CD4-positive, alpha-beta T cell (primary cell): Measurements from ENCODE around the gene BTBD19. TPM values are rescaled to one million over a fixed set of nuclear protein-coding genes. Genes with fewer than 3 reads are reported as not detected.
A peak's percentile ranks its signal among the peaks of the same experiment; 100 is the strongest.

Experiments
- ATAC-seq: fragments of 200-7000 bp; cut with Tn5 transposase; one replicate; pipeline ENCODE4 v1.10.0; 2022; ENCODE audit warnings: mild to moderate bottlenecking; ENCODE audit not compliant: poor library complexity
- CTCF ChIA-PET: fragments of 350-600 bp; sonication (Branson Sonifier 250); formaldehyde crosslinking; loops from one replicate; lab custom pipeline; 2021; ENCODE audit warnings: antibody characterized with exemption, inconsistent platforms; lab: Charles Lee
- POLR2A ChIA-PET: fragments of 350-600 bp; sonication (Branson Sonifier 250); formaldehyde crosslinking; loops from one replicate; lab custom pipeline; 2021; ENCODE audit warnings: antibody characterized with exemption, inconsistent platforms; lab: Charles Lee
- DNase-seq, 14 experiments: peaks; one replicate each; pipeline ENCODE4 v3.0.0-alpha.2; 2013 to 2020; ENCODE audit warnings: mixed read lengths in 2 of 14
- H3K27ac ChIP-seq, 2 donors: one replicate each; pipeline versions ENCODE4 v1.5.1 to v1.7.0; 2013; ENCODE audit warnings: low read length in 2 of 2, low read depth in 1 of 2, mild to moderate bottlenecking in 1 of 2
- H3K27me3 ChIP-seq, 2 experiments: 1 replicate in 1 of 2; 2 replicates in 1 of 2; pipeline versions ENCODE4 v1.6.1 to v1.7.0; 2013; ENCODE audit warnings: low read length in 2 of 2, control low read depth in 1 of 2, mild to moderate bottlenecking in 1 of 2, moderate library complexity in 1 of 2; ENCODE audit not compliant: insufficient read depth in 2 of 2, control insufficient read depth in 1 of 2
- H3K36me3 ChIP-seq: one replicate; pipeline ENCODE4 v1.6.1; 2013; ENCODE audit warnings: low read length, control low read depth; ENCODE audit not compliant: insufficient read depth
- H3K4me1 ChIP-seq: one replicate; pipeline ENCODE4 v1.6.1; 2013; ENCODE audit warnings: low read length, control low read depth; ENCODE audit not compliant: insufficient read depth
- H3K4me3 ChIP-seq: one replicate; pipeline ENCODE4 v1.5.1; 2013; ENCODE audit warnings: mild to moderate bottlenecking, low read length, moderate library complexity
- H3K9me3 ChIP-seq, 2 experiments: 1 replicate in 1 of 2; 2 replicates in 1 of 2; pipeline versions ENCODE4 v1.6.1 to v1.7.0; 2013; ENCODE audit warnings: low read length in 2 of 2, mild to moderate bottlenecking in 2 of 2, control low read depth in 1 of 2, moderate library complexity in 1 of 2; ENCODE audit not compliant: control insufficient read depth in 1 of 2, insufficient read depth in 1 of 2
- H3K27ac Mint-ChIP-seq: one replicate; pipeline ENCODE4 v1.8.0; 2020; ENCODE audit warnings: mixed read lengths
- H3K27me3 Mint-ChIP-seq: one replicate; pipeline ENCODE4 v1.8.0; 2021; ENCODE audit warnings: mixed read lengths
- H3K36me3 Mint-ChIP-seq: one replicate; pipeline ENCODE4 v1.8.0; 2021; ENCODE audit warnings: low read depth, mixed read lengths
- H3K4me1 Mint-ChIP-seq: one replicate; pipeline ENCODE4 v1.8.0; 2021; ENCODE audit warnings: low read depth, mixed read lengths
- H3K4me3 Mint-ChIP-seq: one replicate; pipeline ENCODE4 v1.8.0; 2020; ENCODE audit warnings: mild to moderate bottlenecking, mixed read lengths
- H3K9me3 Mint-ChIP-seq: one replicate; pipeline ENCODE4 v1.8.0; 2020; ENCODE audit warnings: mixed read lengths
- intact Hi-C, 2 experiments: fragments of 100-400 bp; cut with DNase I in 1 of 2; cut with micrococcal nuclease in 1 of 2; formaldehyde crosslinking; loops; one replicate each; pipeline versions ENCODE4 v1.15.1 to v1.9.0; 2023 to 2025; cut with DNase I, micrococcal nuclease
- total RNA-seq, 174 experiments: library from RNA in 2 of 174; stranded (reverse) in 2 of 174; gene quantifications; one replicate each; pipeline ENCODE4 v1.2.3 and lab custom pipeline; 2021 to 2026
- TF ChIP-seq, protein P1 (sequence below): fragments of 200-600 bp; IDR thresholded peaks from one replicate; pipeline ENCODE4 v1.8.0; 2022; ENCODE audit warnings: antibody characterized with exemption, mild to moderate bottlenecking

The BTBD19 gene
- total RNA-seq, 2 experiments from 2014 or later = 35.9 to 36.5 TPM

DNA sequence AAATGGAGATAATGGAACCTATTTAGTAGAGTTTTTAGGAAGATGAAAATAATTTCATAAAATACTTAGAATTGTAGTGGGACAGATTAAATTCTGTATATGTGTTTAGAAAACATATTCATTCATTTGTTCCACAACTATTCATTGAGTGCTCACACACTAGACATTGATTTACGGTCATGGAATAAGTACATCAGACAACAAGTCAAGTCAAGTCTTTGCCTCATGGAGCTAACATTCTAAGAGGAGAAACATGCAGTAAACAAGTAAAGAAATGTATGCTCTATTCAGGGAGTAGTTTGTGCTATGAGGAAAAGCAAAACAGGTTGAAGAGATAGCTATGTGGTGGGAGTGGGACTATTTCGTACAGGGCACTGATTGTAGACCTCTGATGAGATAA lies 9.0 kb downstream of the BTBD19 start:
- no peaks in the 10 kb centered on the region for H3K9me3 ChIP-seq
- Mint-ChIP-seq H3K4me3 (peak overlapping the region; percentile 78), H3K4me1 (peaks cover 56% of the 10 kb centered on the region), H3K27ac (peak overlapping the region; percentile 100), H3K27me3 (no peaks in the 10 kb centered on the region), H3K36me3 (peaks cover 5% of the 10 kb centered on the region), H3K9me3 (no peaks in the 10 kb centered on the region)
- no peak overlapping the region for H3K27ac ChIP-seq
- no peak overlapping the region for H3K4me3 ChIP-seq
- no peaks in the 10 kb centered on the region for H3K27me3 ChIP-seq
- no peak for ATAC-seq
- no peaks in the 10 kb centered on the region for H3K36me3 ChIP-seq
- TF ChIP-seq, protein P1, sequence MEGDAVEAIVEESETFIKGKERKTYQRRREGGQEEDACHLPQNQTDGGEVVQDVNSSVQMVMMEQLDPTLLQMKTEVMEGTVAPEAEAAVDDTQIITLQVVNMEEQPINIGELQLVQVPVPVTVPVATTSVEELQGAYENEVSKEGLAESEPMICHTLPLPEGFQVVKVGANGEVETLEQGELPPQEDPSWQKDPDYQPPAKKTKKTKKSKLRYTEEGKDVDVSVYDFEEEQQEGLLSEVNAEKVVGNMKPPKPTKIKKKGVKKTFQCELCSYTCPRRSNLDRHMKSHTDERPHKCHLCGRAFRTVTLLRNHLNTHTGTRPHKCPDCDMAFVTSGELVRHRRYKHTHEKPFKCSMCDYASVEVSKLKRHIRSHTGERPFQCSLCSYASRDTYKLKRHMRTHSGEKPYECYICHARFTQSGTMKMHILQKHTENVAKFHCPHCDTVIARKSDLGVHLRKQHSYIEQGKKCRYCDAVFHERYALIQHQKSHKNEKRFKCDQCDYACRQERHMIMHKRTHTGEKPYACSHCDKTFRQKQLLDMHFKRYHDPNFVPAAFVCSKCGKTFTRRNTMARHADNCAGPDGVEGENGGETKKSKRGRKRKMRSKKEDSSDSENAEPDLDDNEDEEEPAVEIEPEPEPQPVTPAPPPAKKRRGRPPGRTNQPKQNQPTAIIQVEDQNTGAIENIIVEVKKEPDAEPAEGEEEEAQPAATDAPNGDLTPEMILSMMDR = no peak
- ChIA-PET CTCF (interaction anchor here (0.8 to 6.7 kb wide), 3 partner anchors 9 to 24 kb away, joined by 3 to 57 read pairs (median 49); partner anchors contain the start of genes BTBD19, DYNLT4 and PLK3), POLR2A (interaction anchor here (1.0 to 12.2 kb wide), 5 partner anchors 13 to 194 kb away, joined by 3 to 599 read pairs (median 28); partner anchors contain the start of genes BTBD19, DYNLT4, HECTD3 and PLK3)
- intact Hi-C loops = no loop called here
- H3K4me1 ChIP-seq = peaks cover 53% of the 10 kb centered on the region
- DNase-seq = no peak

DNA sequence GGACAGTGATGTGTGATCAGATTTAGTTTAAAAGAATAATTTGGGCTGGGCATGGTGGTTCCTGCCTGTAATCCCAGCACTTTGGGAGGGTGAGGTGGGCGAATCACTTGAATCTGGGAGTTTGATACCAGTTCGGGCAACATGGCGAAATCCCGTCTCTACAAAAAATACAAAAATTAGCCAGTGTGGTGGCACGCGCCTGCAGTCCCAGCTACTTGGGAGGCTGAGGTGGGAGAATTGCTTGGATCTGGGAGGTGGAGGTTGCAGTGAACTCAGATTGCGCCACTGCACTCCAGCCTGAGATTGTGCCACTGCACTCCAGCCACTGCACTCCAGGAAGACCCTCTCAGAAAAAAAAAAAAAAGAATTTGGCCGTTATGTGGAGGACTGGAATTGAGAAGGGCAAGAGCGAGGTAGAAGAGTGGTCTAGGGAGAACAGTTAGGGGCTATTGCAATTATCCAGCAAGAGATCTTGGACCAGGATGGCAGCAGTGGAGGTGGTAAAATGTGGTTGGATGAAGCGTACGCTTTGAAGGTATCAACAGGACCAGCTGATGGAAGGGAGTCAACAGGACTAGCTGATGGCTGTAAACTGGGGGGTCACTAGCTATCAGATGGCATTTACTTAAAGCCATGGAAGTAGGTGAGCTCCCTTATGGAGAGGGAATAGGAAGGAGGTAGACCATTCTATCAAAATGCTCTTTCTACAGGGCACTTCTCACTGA lies 9.6 kb downstream of the BTBD19 start:
- intact Hi-C loops = loop anchor here in 1 of 2 experiments (2.0 kb wide), 1 partner anchor 17 kb away; the partner anchor contains the start of gene PLK3
- H3K4me1 ChIP-seq = peaks cover 47% of the 10 kb centered on the region
- no peaks in the 10 kb centered on the region for H3K36me3 ChIP-seq
- DNase-seq (peak in 1 of 14 experiments; percentile 2), ATAC-seq (no peak)
- Mint-ChIP-seq H3K9me3 (no peaks in the 10 kb centered on the region), H3K27me3 (no peaks in the 10 kb centered on the region), H3K4me3 (peak overlapping the region; percentile 78), H3K4me1 (peaks cover 55% of the 10 kb centered on the region), H3K27ac (peak overlapping the region; percentile 100), H3K36me3 (peaks cover 5% of the 10 kb centered on the region)
- no peaks in the 10 kb centered on the region for H3K9me3 ChIP-seq
- TF ChIP-seq, protein P1 = no peak
- no peak overlapping the region for H3K27ac ChIP-seq
- H3K27me3 ChIP-seq = no peaks in the 10 kb centered on the region
- ChIA-PET POLR2A (interaction anchor here (1.0 to 12.2 kb wide), 8 partner anchors 14 to 194 kb away, joined by 3 to 599 read pairs (median 19); partner anchors contain the start of genes BTBD19, DYNLT4, EIF2B3 and HECTD3), CTCF (interaction anchor here (1.8 to 6.7 kb wide), 3 partner anchors 9 to 87 kb away, joined by 4 to 57 read pairs (median 49); partner anchors contain the start of genes BTBD19, DYNLT4, PLK3 and RNU5D-1)
- H3K4me3 ChIP-seq = no peak overlapping the region

DNA sequence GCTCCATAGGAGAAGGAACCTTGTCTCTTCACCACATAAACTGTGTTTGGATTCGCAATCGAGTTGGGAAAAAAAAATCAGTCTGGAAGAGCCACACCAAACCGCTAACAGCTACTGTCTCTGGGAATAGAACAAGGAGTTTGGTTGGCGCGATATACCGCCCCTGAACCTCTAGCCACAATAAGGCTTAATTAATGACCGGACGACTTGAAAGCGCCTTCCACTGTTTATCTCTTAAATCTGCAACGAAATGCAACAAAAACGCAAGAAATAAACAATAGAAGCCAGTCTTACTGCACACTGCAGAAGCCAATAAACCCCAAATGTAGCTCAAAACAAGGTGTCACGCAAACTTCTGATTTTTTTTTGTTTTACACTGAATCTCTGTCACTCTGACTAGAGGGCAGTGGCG lies 10.9 kb downstream of the BTBD19 start:
- peak in 1 of 14 experiments; percentile 23 for DNase-seq
- peaks cover 48% of the 10 kb centered on the region for H3K4me1 Mint-ChIP-seq
- Histone ChIP-seq H3K36me3 (no peaks in the 10 kb centered on the region), H3K27ac (peak overlapping the region; percentile 96 to 99), H3K4me1 (peaks cover 36% of the 10 kb centered on the region), H3K4me3 (peak overlapping the region; percentile 65), H3K9me3 (no peaks in the 10 kb centered on the region), H3K27me3 (no peaks in the 10 kb centered on the region)
- H3K4me3 Mint-ChIP-seq = peak overlapping the region; percentile 94
- no peaks in the 10 kb centered on the region for H3K27me3 Mint-ChIP-seq
- TF ChIP-seq, protein P1 = no peak
- peak overlapping the region; percentile 100 for H3K27ac Mint-ChIP-seq
- intact Hi-C loops = loop anchor here (1.0 to 2.0 kb wide), 3 partner anchors 10 to 18 kb away; partner anchors contain the start of gene PLK3 (in 1 of the 2)
- peaks cover 5% of the 10 kb centered on the region for H3K36me3 Mint-ChIP-seq
- no peaks in the 10 kb centered on the region for H3K9me3 Mint-ChIP-seq
- no peak for ATAC-seq
- ChIA-PET CTCF (interaction anchor here (1.0 to 6.7 kb wide), 8 partner anchors 11 to 90 kb away, joined by 3 to 57 read pairs (median 4); partner anchors contain the start of genes BTBD19, DYNLT4, PLK3 and RNU5D-1), POLR2A (interaction anchor here (0.5 to 12.2 kb wide), 22 partner anchors 11 to 484 kb away, joined by 3 to 599 read pairs (median 4); partner anchors contain the start of genes ARMH1, BEST4, BTBD19 and DYNLT4)
